ENCODE data around the gene FAR2.
"Not testable (repeated sequence)": the region's sequence is repeated elsewhere in the genome, so short reads cannot be mapped to it uniquely, and the experiment has no call there.

FAR2 gene

GRCh38 chr12:29320295-29321085 lies 171.4 kb downstream of the FAR2 start:
- DNase-seq (ENCODE audit: low spot score) (peak; percentile 33), FAIRE-seq (no peak)

DNA sequence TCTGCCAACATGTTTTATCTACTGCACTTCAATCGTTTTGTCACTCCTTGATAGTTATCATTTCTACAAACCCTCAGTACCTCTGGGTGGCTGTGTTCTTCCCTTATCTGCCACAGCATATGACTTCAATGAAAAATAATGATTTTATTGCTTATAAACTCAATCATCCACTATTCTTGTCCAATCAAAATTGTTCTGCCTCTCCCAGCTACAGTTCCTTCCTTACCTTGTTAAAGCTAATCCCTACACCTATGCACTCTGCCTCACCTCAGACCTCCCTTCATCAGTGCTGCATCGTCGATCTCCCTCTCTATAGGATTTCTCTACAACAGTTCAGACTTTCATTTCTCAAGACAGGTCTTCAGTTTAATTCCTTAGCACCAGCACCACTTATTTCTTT lies 173.1 kb downstream of the FAR2 start:
- no peak for FAIRE-seq
- DNase-seq (ENCODE audit: low spot score), result no peak

- FAIRE-seq, result no peak
Observed at GRCh38 chr12:29329411-29329810, 180.3 kb downstream of the FAR2 start.

GRCh38 chr12:29333178-29333577 lies 184.1 kb downstream of the FAR2 start:
- no peak for DNase-seq (ENCODE audit: low spot score)
- FAIRE-seq, result no peak

More at GRCh38 chr12:29329411-29329810, 180.3 kb downstream of the FAR2 start:
- no peak for DNase-seq (ENCODE audit: low spot score)

DNA sequence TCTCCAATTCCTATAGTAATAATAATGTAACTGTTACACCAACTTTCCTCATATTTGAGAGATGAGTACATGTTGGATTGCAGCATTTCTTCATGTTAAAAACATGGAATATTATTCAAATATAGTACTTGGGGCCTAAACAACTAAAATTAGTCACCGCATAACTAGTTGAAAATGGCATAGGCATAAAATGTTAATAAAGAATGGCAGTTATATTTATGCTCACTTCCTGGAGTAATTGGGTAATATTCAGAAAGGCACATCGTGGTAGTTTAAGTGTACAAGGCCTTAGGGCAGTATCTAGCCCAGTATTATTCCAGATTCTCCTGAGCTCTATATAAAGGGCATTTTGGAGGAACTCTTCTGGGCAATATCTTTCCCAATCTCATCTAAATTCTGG lies 185.9 kb downstream of the FAR2 start:
- FAIRE-seq (no peak), DNase-seq (ENCODE audit: low spot score) (no peak)

- DNase-seq (ENCODE audit: low spot score), result no peak
- FAIRE-seq, result no peak
Observed at GRCh38 chr12:29337325-29337724, 188.2 kb downstream of the FAR2 start.

DNA sequence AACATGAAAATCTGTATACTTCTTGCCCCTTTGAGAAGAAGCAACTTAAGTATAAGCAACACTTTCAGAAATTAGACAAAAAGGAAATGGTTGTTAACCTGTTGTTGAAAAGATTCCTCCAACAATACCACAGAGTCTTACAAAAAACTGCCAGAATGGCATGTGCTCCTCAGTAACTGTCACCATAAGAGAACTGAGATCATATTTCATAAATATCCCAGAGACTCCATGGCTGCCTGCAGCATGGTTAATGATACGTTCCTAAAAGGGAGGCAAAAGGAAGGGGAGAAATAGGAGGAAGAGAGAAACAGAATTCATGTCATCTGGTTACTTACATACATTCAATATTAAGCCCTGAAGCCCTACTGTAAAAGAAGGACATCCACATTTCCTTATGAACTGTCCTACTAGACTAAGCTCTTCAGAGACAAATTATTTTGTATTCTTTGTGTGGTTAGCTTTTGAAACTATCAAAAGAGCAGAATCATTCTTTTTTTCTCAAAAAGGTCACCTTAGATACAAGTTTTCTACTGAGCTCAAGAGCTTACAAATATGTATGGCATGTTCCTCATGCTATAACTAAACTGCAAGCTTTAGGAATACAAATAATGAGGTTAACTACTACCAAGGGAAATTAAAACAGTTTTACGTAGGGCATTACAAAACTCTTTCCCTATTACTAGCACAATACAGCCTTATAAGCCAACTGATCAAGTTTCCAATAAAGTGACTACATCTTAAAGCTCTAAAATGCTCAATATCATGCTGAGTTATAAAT lies 194.1 kb downstream of the FAR2 start:
- no peak for FAIRE-seq
- no peak for DNase-seq (ENCODE audit: low spot score)

DNA sequence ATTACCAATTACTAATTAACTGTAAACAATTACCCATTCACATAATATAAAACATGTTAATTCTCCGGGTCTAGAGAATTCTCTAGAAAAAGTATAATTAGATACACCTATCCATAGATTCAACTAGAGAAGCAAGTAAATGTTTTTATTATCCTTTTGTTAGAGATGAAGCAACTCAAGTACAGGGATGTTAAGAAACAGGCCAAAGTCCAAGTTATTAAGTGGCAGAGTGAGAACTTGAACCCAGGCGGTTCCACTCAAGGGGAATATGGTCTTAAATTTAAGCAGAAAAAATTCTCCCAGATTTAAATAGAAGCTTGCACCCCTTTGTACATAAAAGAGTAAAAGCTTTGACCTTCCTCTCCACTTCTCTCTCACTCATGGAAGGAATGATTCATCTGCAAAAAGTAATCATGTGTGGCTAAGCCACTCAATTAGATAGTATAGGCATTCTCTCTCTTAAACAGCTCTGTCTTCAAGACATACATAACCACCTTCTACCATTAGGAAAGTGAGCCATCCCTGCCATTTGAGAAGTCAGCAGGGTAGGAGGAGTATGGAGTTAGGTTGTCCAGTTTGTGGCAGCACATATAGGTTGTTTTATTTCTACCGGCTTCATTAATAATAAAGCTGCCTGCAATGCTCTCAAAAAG lies 197.8 kb downstream of the FAR2 start:
- FAIRE-seq, result no peak
- no peak for DNase-seq (ENCODE audit: low spot score)

- DNase-seq (ENCODE audit: low spot score), result peak; percentile 5
Observed at GRCh38 chr12:29350080-29350479, 201.0 kb downstream of the FAR2 start.

DNA sequence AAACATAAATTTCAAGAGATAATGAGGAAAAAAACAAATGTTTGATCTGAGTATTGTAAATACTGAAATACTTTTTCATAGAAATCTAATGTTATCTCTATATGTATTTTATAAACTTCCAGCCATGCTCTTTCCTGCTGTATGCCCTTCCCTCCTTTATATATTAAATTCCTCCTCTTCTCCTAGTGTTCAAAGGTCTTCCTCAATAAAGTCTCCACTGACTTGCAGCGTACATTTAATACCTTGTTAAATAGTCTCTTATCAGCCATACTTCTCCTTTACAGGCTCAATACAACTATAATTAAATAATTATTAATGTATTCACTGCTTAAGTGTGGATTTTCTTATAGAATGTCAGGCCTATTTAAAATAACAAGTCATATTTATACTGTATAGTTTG lies 205.9 kb downstream of the FAR2 start:
- no peak for FAIRE-seq
- no peak for DNase-seq (ENCODE audit: low spot score)

More at GRCh38 chr12:29350080-29350479, 201.0 kb downstream of the FAR2 start:
- FAIRE-seq, result no peak

- FAIRE-seq (no peak), DNase-seq (ENCODE audit: low spot score) (no peak)
Observed at GRCh38 chr12:29365091-29365490, 216.0 kb downstream of the FAR2 start.

DNA sequence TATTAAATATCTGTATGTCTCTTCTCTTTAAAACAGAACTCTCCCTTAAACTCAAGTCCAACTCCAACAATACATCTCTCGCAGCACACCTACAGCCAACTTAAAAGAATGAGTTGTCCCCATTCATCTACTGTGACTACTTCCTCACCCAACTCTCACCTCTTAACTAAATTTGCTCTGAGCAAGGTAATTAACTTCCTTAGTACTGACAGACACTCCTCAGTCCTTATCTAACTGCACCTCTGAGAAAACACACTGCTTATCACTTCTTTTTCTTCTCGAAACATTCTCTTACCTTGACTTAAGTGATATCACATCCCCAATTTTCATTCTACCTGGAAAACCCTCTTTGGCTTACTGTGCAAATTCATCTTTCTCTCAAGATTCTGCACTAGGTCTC lies 224.9 kb downstream of the FAR2 start:
- FAIRE-seq (no peak), DNase-seq (ENCODE audit: low spot score) (no peak)

- no peak for FAIRE-seq
- no peak for DNase-seq (ENCODE audit: low spot score)
Observed at GRCh38 chr12:29374913-29375312, 225.8 kb downstream of the FAR2 start.

DNA sequence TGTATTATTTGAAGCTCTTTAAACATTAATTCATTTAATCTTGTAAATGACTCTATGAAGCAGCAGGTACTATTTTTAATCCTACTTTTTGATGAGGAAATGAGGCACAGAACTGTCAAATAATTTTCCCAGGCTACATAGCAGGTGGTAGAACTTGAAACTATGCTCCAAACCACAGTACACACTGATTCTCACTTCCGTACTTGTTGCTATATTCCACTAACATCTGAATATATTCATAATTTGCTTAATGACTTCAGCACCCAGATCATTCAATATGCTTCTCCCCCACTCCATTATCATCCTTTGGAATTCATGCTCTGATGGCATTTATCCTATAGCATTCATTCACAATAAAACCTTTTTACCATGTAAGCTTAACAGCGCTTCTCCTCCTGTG lies 227.0 kb downstream of the FAR2 start:
- DNase-seq (ENCODE audit: low spot score), result no peak
- FAIRE-seq, result no peak

GRCh38 chr12:29380536-29381523 lies 231.8 kb downstream of the FAR2 start, which contains the start of gene ERGIC2:
Gene ERGIC2, minus strand, starts transcription at chr12:29381172. Its CDS starts 9,539 bp downstream, at chr12:29371633.
- DNase-seq (ENCODE audit: low spot score) (peak; percentile 94), FAIRE-seq (no peak)

DNA sequence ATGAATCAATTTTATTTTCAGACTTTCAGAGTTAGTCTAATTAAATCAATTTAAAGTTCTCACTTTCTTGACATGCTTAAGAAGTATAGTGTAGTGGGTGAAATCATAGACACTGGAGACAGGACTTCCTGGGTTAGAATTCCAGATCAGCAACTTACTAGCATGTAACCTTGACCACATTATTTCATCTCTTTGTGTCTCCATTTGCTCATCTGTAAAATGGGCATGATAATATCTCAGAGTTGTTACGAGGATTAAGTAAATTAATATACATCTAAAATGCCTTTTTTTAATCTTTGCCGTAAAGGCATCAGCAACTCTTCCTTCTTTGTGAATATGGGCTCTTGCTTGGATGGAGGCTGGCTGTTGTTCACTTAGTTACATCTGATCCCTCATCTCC lies 233.2 kb downstream of the FAR2 start:
- DNase-seq (ENCODE audit: low spot score), result no peak
- no peak for FAIRE-seq

DNA sequence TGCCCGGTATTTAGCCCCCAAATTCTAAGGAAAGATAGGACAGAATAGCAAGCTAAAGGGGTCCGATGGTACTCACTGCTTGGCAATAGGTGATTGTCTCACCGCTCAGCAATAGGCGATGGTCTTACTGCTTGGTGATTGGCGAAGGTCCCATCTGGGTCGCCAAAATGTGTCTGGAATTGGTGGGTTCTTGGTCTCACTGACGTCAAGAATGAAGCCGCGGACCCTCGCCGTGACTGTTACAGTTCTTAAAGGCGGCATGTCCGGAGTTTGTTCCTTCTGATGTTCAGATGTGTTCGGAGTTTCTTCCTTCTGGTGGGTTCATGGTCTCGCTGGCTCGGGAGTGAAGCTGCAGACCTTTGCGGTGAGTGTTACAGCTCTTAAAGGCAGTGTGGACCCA lies 236.1 kb downstream of the FAR2 start:
- FAIRE-seq; DNase-seq (ENCODE audit: low spot score): not testable (repeated sequence)
